Vagina (tissue), 2 donors: Measurements from ENCODE around the gene CD81.
"Not testable (repeated sequence)": the region's sequence is repeated elsewhere in the genome, so short reads cannot be mapped to it uniquely, and the experiment has no call there.

Experiments
- POLR2AphosphoS5 ChIP-seq, 2 donors: sonication (generic); formaldehyde crosslinking; IDR thresholded peaks; one replicate each; pipeline ENCODE4 v1.9.0; 2017; ENCODE audit warnings: antibody characterized with exemption in 2 of 2, mild to moderate bottlenecking in 2 of 2, low read depth in 1 of 2; ENCODE audit not compliant: insufficient read depth in 1 of 2
- TF ChIP-seq, protein P1 (sequence below), 3 experiments: fragments of 450-650 bp in 2 of 3; fragments of 200-600 bp in 1 of 3; sonication (generic) in 1 of 3; IDR thresholded peaks; one replicate each; pipeline ENCODE4 v1.5.1; 2017 to 2019; ENCODE audit warnings: antibody characterized with exemption in 3 of 3, mild to moderate bottlenecking in 2 of 3, moderate library complexity in 2 of 3

DNA sequence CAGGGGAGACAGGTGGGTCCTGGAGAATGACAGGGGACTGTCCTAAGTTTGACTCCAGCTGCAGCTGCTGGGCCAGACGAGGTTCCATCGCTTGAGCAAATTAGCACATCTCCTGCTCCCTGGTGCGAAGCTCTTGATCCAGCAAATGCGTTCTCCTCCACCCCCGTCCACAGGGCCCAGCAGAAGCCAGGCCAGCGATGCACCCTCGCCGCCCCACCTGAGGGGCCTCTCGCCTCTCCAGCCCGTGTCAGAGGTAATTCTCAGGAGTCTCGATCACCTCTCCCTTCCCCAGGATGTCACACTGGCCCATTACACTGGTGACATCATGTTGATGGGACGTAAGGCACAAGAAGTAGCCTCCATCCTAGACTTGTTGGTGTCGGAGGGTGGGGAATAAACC, 19.5 kb upstream of the CD81 start:
- TF ChIP-seq POLR2AphosphoS5 (IDR thresholded peaks at IDR 0.05; ENCODE audit: insufficient read depth in 1 of 2, low read depth in 1 of 2), result not testable (repeated sequence)
- TF ChIP-seq, protein P1, sequence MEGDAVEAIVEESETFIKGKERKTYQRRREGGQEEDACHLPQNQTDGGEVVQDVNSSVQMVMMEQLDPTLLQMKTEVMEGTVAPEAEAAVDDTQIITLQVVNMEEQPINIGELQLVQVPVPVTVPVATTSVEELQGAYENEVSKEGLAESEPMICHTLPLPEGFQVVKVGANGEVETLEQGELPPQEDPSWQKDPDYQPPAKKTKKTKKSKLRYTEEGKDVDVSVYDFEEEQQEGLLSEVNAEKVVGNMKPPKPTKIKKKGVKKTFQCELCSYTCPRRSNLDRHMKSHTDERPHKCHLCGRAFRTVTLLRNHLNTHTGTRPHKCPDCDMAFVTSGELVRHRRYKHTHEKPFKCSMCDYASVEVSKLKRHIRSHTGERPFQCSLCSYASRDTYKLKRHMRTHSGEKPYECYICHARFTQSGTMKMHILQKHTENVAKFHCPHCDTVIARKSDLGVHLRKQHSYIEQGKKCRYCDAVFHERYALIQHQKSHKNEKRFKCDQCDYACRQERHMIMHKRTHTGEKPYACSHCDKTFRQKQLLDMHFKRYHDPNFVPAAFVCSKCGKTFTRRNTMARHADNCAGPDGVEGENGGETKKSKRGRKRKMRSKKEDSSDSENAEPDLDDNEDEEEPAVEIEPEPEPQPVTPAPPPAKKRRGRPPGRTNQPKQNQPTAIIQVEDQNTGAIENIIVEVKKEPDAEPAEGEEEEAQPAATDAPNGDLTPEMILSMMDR (IDR thresholded peaks at IDR 0.05), result not testable (repeated sequence)
